ENCODE results near the gene SERPINE2.

The SERPINE2 gene

GRCh38 chr2:224059178-224059577 lies 20.1 kb upstream of the SERPINE2 start:
- no peak for DNase-seq
- no peak for TF ChIP-seq CTCF (IDR thresholded peaks at IDR 0.05; ENCODE audit: low read depth, low read length)
- Histone ChIP-seq H3K4me3 (ENCODE audit: low read depth, low read length) (no peak overlapping the region), H3K36me3 (no peaks in the 10 kb centered on the region), H3K27me3 (ENCODE audit: insufficient read depth, low read depth, severe bottlenecking) (no peaks in the 10 kb centered on the region), H3K9me3 (ENCODE audit: severe bottlenecking) (no peaks in the 10 kb centered on the region), H3K27ac (no peak overlapping the region)

- TF ChIP-seq CTCF (IDR thresholded peaks at IDR 0.05; ENCODE audit: low read depth, low read length) = 0 out of 2 replicates have a peak, but pooled peaks have one; percentile 28
- Histone ChIP-seq H3K9me3 (ENCODE audit: severe bottlenecking) (no peaks in the 10 kb centered on the region), H3K36me3 (no peaks in the 10 kb centered on the region), H3K4me3 (ENCODE audit: low read depth, low read length) (no peak overlapping the region), H3K27me3 (ENCODE audit: insufficient read depth, low read depth, severe bottlenecking) (no peaks in the 10 kb centered on the region), H3K27ac (no peak overlapping the region)
- DNase-seq = no peak
These were observed 19.1 kb upstream of the SERPINE2 start for GRCh38 chr2:224058048-224058775.

DNA sequence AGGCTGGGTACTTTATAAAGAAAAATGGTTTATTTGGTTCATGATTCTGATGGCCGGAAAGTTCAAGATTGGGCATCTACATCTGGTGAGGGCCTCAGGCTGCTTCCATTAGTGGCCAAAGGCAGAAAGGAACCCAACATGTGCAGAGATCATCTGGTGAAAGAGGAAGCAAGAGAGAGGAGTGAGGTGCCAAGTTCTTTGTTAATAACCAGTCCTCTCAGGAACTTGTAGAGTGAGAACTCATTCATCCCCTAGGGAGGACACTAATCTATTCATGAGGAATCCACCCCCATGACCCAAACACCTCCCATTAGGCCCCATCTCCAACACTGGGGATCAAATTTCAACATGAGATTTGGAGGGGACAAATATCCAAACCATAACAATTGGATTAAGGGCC lies 17.8 kb upstream of the SERPINE2 start:
- H3K4me3 ChIP-seq (ENCODE audit: low read depth, low read length) = no peak overlapping the region
- no peak overlapping the region for H3K27ac ChIP-seq
- no peak for TF ChIP-seq CTCF (IDR thresholded peaks at IDR 0.05; ENCODE audit: low read depth, low read length)
- no peaks in the 10 kb centered on the region for H3K27me3 ChIP-seq (ENCODE audit: insufficient read depth, low read depth, severe bottlenecking)
- H3K9me3 ChIP-seq (ENCODE audit: severe bottlenecking) = no peaks in the 10 kb centered on the region
- DNase-seq = no peak
- no peaks in the 10 kb centered on the region for H3K36me3 ChIP-seq

DNA sequence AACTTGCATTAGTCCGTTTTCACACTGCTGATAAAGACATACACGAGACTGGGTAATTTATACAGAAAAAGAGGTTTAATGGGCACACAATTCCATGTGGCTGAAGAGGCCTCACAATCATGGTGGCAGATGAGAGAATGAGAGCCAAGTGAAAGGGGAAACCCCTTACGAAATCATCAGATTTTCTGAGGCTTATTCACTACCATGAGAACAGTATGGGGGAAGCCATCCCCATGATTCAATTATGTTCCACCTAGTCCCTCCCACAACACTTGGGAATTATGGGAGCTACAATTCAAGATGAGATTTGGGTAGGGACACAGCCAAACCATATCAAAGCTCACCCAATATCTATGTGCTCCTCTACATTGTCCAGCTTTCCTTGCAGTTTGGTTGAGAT lies 16.0 kb upstream of the SERPINE2 start:
- Histone ChIP-seq H3K27ac (no peak overlapping the region), H3K9me3 (ENCODE audit: severe bottlenecking) (no peaks in the 10 kb centered on the region), H3K27me3 (ENCODE audit: insufficient read depth, low read depth, severe bottlenecking) (no peaks in the 10 kb centered on the region), H3K4me3 (ENCODE audit: low read depth, low read length) (no peak overlapping the region), H3K36me3 (no peaks in the 10 kb centered on the region)
- no peak for DNase-seq
- no peak for TF ChIP-seq CTCF (IDR thresholded peaks at IDR 0.05; ENCODE audit: low read depth, low read length)

DNA sequence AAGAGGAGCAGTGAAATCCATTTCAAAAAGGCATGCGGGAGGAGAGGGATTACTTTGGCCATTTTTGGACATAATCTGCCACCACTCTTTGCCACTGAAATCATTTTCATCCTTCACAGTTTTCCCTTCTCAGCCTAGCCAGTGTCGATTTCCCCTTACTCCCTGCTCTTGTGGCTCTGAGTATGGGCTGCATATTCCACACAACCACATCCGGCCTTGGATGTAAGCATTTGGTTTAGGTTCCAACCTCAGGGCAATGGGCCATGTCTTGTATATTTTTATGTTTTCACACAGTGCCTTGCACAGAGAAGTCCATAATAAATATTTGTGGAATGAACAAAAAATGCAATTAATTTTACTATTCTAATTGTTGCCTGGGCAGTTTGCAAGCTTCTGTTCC lies 7.7 kb upstream of the SERPINE2 start:
- H3K9me3 ChIP-seq (ENCODE audit: severe bottlenecking) = no peaks in the 10 kb centered on the region
- no peak for TF ChIP-seq CTCF (IDR thresholded peaks at IDR 0.05; ENCODE audit: low read depth, low read length)
- H3K27me3 ChIP-seq (ENCODE audit: insufficient read depth, low read depth, severe bottlenecking) = no peaks in the 10 kb centered on the region
- H3K4me3 ChIP-seq (ENCODE audit: low read depth, low read length) = no peak overlapping the region
- no peak overlapping the region for H3K27ac ChIP-seq
- no peaks in the 10 kb centered on the region for H3K36me3 ChIP-seq
- no peak for DNase-seq

DNA sequence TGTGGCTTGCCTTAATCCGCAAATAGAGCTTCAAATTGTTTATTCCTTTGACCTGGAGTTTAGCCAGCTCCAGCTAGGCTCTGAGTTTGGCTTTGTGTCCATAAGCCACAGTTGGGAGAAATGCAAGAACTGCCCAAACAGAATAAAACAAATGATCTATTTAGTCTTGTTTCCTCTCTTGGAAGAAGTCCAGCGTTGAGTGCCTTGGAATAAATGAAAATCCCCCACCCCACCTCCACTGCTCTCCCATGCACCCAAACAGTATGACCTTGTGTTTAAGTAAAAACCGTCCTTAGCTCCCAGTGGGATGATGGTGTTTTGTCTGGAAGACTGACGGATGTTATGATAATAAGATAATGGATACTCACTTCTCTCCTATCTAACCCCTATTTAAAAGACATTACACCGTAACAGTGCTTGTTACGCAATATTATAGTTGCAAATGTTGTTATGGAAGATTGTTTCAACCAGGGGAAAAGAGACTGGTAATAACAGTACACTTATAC lies 3.2 kb upstream of the SERPINE2 start:
- Histone ChIP-seq H3K27ac (no peak overlapping the region), H3K36me3 (no peaks in the 10 kb centered on the region), H3K27me3 (ENCODE audit: insufficient read depth, low read depth, severe bottlenecking) (no peaks in the 10 kb centered on the region), H3K9me3 (ENCODE audit: severe bottlenecking) (no peaks in the 10 kb centered on the region), H3K4me3 (ENCODE audit: low read depth, low read length) (no peak overlapping the region)
- no peak for TF ChIP-seq CTCF (IDR thresholded peaks at IDR 0.05; ENCODE audit: low read depth, low read length)
- no peak for DNase-seq
